Thyroid gland (tissue), 4 donors: ENCODE results near the gene LHFPL2. TPM values are rescaled to one million over a fixed set of nuclear protein-coding genes. Genes with fewer than 3 reads are reported as not detected.

ENCODE experiments used
- DNase-seq, 2 donors: peaks; one replicate each; pipeline ENCODE4 v3.0.0-alpha.2; 2019
- H3K27ac ChIP-seq, 3 donors: fragments of 200-600 bp; sonication (generic); 1 replicate in 2 of 3; 2 replicates in 1 of 3; pipeline ENCODE4 v1.5.1; 2016 to 2019; ENCODE audit warnings: mild to moderate bottlenecking in 1 of 3, moderate library complexity in 1 of 3
- H3K27me3 ChIP-seq: fragments of 200-600 bp; sonication (generic); one replicate; pipeline ENCODE4 v1.5.1; 2019
- H3K36me3 ChIP-seq, 2 donors: fragments of 200-600 bp; sonication (generic); one replicate each; pipeline ENCODE4 v1.5.1; 2016 to 2019
- H3K4me1 ChIP-seq, 2 donors: fragments of 200-600 bp; sonication (generic); one replicate each; pipeline ENCODE4 v1.5.1; 2017 to 2019
- H3K4me3 ChIP-seq, 3 donors: fragments of 200-600 bp; sonication (generic); replicated peaks in 1 of 3; 1 replicate in 2 of 3; 2 replicates in 1 of 3; pipeline ENCODE4 v1.5.1; 2016; ENCODE audit warnings: mild to moderate bottlenecking in 1 of 3
- H3K9me3 ChIP-seq: fragments of 200-600 bp; sonication (generic); one replicate; pipeline ENCODE4 v1.5.1; 2017
- POLR2A ChIP-seq, 2 donors: fragments of 450-650 bp; IDR thresholded peaks; one replicate each; pipeline ENCODE4 v1.6.1; 2017; ENCODE audit warnings: antibody characterized with exemption in 2 of 2, mild to moderate bottlenecking in 2 of 2, moderate library complexity in 1 of 2
- WGBS, 2 donors: methylation state at CpG; one replicate each; pipeline ENCODE4 v1.1.5; 2017; 5-methylcytosine and 5-hydroxymethylcytosine counted together
- intact Hi-C: fragments of 100-400 bp; cut with DNase I; formaldehyde crosslinking; loops from one replicate; pipeline ENCODE4 v1.15.1; 2023
- total RNA-seq, 4 donors: library from RNA; depleted of rRNA; stranded (reverse); fragments of >200 nt; gene quantifications; one replicate each; pipeline ENCODE4 v1.2.3, GENCODE V29; 2016
- TF ChIP-seq, protein P1 (sequence below), 6 experiments: fragments of 200-600 bp in 3 of 6; fragments of 450-650 bp in 3 of 6; sonication (generic) in 3 of 6; IDR thresholded peaks; one replicate each; pipeline ENCODE4 v1.5.1; 2016 to 2019; ENCODE audit warnings: antibody characterized with exemption in 6 of 6, mild to moderate bottlenecking in 2 of 6, inconsistent platforms in 1 of 6, moderate library complexity in 1 of 6

The LHFPL2 gene
- total RNA-seq, 4 donors from 2014 or later: 17.6 to 25.7 (median 23.7) TPM

DNA sequence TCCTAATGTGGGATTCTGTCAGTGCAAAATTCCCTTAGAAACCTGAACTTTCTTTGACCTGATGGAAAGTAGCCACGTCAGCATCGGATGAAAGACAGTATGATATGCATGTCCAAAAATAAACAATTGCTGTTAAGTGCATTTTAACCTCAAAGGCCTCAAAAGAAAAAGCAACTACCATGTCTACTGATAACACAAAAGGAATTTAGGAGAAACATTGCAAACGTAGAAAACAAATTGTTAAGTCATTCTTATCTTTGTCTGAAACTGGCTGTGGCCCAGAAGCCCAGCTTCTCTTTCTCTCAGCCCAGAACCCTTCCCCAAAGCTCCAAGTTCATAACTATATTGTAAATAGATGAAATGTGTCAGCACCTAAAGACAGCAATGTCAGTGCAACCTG is 11.1 kb upstream of the LHFPL2 start:
- no peak overlapping the region for H3K27ac ChIP-seq
- intact Hi-C loops: no loop called here
- 43 to 49% methylated on average over 3 of the region's 3 CpGs for WGBS, 2 donors

DNA sequence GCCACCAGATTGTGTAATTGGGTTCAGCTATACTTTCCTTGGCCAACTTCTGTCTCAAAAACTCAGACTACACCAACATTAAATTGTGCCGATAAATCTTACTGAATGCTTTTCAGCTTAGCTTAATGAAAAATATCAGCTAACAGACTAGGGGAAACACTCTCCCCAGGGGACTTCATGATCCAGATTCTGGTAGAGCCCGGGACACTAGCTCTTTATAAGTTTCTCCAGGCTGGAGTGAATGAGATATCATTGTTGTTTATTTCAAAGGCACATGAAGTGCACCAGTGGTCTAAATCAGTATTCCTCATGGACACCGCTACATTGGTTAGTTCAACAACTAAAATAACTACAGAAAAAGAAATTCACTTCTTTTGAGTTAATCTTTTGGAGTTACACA is 10.5 kb upstream of the LHFPL2 start:
- no peak overlapping the region for H3K4me3 ChIP-seq
- no peaks in the 10 kb centered on the region for H3K36me3 ChIP-seq
- DNase-seq: no peak
- intact Hi-C loops: no loop called here
- no peak overlapping the region for H3K27ac ChIP-seq
- WGBS, 2 donors: 78 to 88% methylated on average over 3 of the region's 3 CpGs
- TF ChIP-seq POLR2A (IDR thresholded peaks at IDR 0.05): no peak
- TF ChIP-seq, protein P1, sequence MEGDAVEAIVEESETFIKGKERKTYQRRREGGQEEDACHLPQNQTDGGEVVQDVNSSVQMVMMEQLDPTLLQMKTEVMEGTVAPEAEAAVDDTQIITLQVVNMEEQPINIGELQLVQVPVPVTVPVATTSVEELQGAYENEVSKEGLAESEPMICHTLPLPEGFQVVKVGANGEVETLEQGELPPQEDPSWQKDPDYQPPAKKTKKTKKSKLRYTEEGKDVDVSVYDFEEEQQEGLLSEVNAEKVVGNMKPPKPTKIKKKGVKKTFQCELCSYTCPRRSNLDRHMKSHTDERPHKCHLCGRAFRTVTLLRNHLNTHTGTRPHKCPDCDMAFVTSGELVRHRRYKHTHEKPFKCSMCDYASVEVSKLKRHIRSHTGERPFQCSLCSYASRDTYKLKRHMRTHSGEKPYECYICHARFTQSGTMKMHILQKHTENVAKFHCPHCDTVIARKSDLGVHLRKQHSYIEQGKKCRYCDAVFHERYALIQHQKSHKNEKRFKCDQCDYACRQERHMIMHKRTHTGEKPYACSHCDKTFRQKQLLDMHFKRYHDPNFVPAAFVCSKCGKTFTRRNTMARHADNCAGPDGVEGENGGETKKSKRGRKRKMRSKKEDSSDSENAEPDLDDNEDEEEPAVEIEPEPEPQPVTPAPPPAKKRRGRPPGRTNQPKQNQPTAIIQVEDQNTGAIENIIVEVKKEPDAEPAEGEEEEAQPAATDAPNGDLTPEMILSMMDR (IDR thresholded peaks at IDR 0.05): no peak
- no peaks in the 10 kb centered on the region for H3K4me1 ChIP-seq
- H3K9me3 ChIP-seq: no peaks in the 10 kb centered on the region
- H3K27me3 ChIP-seq: no peaks in the 10 kb centered on the region

More for the DNA sequence above, 11.1 kb upstream of the LHFPL2 start:
- no peaks in the 10 kb centered on the region for H3K4me1 ChIP-seq
- no peaks in the 10 kb centered on the region for H3K9me3 ChIP-seq
- no peak for DNase-seq
- H3K4me3 ChIP-seq: no peak overlapping the region
- H3K36me3 ChIP-seq: no peaks in the 10 kb centered on the region
- TF ChIP-seq, protein P1 (IDR thresholded peaks at IDR 0.05): no peak
- no peak for TF ChIP-seq POLR2A (IDR thresholded peaks at IDR 0.05)
- H3K27me3 ChIP-seq: no peaks in the 10 kb centered on the region

DNA sequence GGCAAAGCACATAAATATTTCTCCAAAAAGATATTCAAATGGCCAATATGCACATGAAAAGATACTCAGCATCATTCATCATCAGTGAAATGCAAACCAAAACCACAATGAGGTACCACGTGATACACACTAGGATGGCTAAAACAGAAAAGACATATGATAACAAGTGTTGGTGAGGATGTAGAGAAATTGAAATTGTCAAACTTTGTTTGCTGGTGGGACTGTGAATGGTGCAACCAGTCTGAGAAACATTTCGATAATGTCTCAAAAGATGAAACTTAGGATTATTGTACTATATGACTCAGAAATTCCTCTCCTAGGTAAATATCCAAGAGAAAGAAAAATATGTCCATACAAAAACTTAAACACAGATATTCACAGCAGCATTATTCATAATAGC is 8.6 kb upstream of the LHFPL2 start:
- intact Hi-C loops: no loop called here
- WGBS, 2 donors: 94% methylated on average over 2 of the region's 2 CpGs
- Histone ChIP-seq H3K27me3 (no peaks in the 10 kb centered on the region), H3K27ac (no peak overlapping the region), H3K9me3 (no peaks in the 10 kb centered on the region), H3K4me1 (no peaks in the 10 kb centered on the region), H3K36me3 (no peaks in the 10 kb centered on the region), H3K4me3 (no peak overlapping the region)
- TF ChIP-seq POLR2A (IDR thresholded peaks at IDR 0.05): no peak
- DNase-seq: no peak

DNA sequence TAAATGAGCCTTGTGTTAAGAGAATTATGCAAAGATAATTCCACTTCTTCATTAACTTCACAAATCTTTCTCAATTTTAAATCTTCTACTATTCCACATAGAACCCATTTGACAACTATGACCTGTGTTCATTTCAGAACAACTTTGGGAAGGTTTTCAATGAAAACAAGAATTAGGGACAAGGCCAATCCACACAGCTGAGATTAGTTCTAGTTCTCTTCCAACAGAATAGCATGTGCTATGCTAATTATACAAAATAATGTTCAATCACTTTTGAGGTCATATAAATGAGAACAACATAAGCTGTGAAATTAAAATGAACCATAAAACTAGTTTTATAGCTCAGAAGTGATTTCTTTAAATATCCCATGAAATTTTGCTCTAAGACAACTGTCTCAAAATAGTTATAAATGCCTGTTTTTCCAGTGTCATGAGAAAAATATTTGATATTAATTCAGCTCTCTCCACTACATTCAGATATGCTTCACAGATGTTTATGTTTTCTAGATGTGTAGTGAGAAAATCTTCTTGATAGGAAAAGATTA is 7.2 kb upstream of the LHFPL2 start:
- intact Hi-C loops: no loop called here
- no peak for TF ChIP-seq POLR2A (IDR thresholded peaks at IDR 0.05)
- TF ChIP-seq, protein P1 (IDR thresholded peaks at IDR 0.05): no peak
- H3K27ac ChIP-seq: no peak overlapping the region
- H3K4me3 ChIP-seq: no peak overlapping the region
- no peak for DNase-seq
- H3K36me3 ChIP-seq: no peaks in the 10 kb centered on the region
- no peaks in the 10 kb centered on the region for H3K27me3 ChIP-seq
- no peaks in the 10 kb centered on the region for H3K4me1 ChIP-seq
- H3K9me3 ChIP-seq: no peaks in the 10 kb centered on the region

DNA sequence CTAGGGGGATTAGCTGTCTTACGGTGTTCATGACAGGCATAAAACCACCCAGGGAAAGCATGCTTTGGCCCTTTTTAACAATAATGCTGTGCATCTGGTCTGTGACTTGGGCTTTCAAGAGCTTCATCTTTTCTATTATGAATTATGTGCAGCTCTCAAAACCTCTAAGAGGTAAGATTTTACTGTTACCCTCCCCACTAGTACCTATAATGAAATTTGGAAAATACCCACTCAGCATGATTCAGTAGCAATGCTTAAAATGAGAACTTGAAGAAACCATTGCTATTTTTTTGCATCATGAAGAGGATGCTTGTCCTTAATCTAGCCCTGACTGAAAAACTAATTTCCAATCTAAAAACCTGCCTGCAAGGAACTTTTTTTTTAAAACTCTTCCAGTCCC is 5.8 kb upstream of the LHFPL2 start:
- Histone ChIP-seq H3K9me3 (no peaks in the 10 kb centered on the region), H3K27me3 (no peaks in the 10 kb centered on the region), H3K36me3 (no peaks in the 10 kb centered on the region), H3K4me3 (no peak overlapping the region), H3K27ac (no peak overlapping the region), H3K4me1 (peaks cover 0 to 4% of the 10 kb centered on the region in 2 donors)
- 85 to 96% methylated on average over 1 of the region's 1 CpG for WGBS, 2 donors
- no peak for TF ChIP-seq POLR2A (IDR thresholded peaks at IDR 0.05)
- TF ChIP-seq, protein P1 (IDR thresholded peaks at IDR 0.05): no peak
- DNase-seq: no peak
- intact Hi-C loops: no loop called here
